Stimulated activated CD8-positive, alpha-beta memory T cell treated with anti-CD3 and anti-CD28 coated beads, Interleukin-7, amount 100 ng/mL, for 48 hours (primary cell): ENCODE data around the gene RACGAP1.
"Not testable (repeated sequence)": the region's sequence is repeated elsewhere in the genome, so short reads cannot be mapped to it uniquely, and the experiment has no call there.

Experiments used
- DNase-seq, 2 donors: peaks; one replicate each; pipeline ENCODE4 v3.0.0-alpha.2; 2020; ENCODE audit warnings: low read depth in 1 of 2; ENCODE audit errors: extremely low read depth in 1 of 2

RACGAP1 gene

DNA sequence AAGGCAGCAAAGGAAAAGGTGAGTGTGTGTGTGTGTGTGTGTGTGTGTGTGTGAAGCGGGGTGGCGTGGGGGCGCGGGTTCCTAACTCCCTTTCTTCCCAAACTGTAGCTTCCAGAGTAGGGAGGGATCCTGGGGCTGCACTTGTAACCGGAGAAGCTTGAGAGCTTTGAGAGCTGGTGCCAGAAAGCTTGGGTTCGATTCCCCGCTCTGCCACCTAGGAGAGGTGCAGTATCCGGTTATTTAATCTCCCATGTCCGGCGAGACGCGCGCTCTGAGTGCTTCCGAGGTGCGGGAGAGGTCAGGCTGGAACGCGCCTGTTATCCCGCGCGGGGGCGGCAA is 7.2 kb upstream of the RACGAP1 start:
- no peak for DNase-seq

DNA sequence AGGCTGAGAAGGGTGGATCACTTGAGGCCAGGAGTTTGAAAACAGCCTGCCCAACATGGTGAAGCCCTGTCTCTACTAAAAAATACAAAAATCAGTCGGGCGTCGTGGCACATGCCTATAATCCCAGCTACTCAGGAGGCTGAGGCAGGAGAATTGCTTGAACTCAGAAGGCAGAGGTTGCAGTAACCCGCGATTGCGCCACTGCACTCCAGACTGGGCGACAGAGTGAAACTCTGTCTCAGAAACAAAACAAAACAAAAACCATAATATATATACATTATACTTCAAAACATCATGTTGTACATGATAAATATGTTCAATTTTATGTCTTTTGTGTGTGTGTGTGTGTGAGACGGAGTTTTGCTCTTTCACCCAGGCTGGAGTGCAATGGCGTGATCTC is 5.2 kb upstream of the RACGAP1 start:
- not testable (repeated sequence) for DNase-seq

DNA sequence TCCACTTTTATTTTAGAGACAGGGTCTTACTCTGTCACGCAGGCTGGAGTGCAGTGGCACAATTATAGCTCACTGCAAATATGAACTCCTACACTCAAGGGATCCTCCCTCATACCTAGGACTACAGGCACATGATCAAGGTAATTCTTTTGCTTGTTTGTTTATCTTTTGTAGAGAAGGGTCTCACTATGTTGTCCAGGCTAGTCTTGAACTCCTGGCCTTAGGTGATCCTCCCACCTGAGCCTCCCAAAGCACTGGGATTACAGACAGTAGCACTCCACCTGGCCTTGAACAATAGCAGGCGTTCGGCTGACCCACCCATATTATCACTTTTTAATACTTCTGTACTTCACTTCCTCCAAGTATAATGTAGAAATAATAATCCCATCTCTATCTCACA is 1.4 kb upstream of the RACGAP1 start:
- DNase-seq = no peak

DNA sequence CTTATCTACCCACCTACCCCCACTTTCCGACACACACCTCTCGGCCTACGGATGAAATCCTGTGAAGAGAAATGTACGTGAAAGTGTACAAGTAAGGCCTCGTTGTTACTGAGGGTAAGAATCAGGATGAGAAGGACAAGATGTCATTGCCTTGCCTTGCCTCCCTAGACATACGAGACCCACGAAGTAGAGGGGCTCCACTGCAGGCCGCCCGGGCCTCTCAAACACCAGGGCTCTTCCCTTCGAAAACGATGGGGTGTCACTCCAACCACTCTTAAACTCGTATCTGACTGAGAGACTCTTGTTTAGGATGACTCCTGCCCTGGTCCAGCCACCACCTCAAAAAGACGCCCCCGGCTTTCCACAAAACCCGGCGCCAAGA is 498 bp downstream of the RACGAP1 start:
- no peak for DNase-seq

DNA sequence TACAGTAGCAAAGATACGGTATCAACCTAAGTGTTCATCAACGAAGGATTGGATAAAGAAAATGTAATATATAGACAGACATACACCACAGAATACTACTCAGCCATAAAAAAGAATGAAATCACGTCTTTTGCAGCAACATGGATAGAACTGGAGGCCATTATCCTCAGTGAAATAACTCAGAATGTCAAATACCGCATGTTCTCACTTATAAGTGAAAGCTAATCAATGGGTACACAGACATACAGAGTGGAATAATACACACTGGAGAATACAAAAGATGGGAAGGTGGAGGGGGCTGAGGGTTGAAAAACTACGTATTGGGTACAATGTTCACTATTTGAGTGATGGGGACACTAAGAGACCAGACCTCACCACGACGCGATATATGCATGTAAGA is 1.1 kb downstream of the RACGAP1 start:
- DNase-seq = no peak

DNA sequence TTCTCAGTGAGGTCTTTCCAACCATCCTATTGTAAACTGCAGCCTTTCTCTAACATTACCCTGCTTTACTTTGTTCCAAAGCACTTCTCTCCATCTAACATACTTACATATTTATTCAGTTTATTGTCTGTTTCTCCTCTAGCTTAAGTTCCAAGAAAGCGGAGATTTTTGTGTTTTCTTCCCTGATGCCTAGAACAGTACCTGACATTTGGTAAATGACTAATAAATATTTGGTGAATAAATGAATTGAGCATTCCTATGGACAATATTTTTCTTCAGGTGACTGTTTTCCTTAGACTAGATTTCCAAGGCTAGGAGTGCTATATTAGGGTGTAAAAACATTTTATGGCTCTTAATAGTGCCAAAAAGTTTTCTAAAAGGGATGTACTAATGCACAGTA is 2.4 kb downstream of the RACGAP1 start:
- no peak for DNase-seq

GRCh38 chr12:50021031-50021430 is 4.3 kb downstream of the RACGAP1 start:
- no peak for DNase-seq

GRCh38 chr12:50019524-50019923 is 5.8 kb downstream of the RACGAP1 start:
- DNase-seq = no peak

DNA sequence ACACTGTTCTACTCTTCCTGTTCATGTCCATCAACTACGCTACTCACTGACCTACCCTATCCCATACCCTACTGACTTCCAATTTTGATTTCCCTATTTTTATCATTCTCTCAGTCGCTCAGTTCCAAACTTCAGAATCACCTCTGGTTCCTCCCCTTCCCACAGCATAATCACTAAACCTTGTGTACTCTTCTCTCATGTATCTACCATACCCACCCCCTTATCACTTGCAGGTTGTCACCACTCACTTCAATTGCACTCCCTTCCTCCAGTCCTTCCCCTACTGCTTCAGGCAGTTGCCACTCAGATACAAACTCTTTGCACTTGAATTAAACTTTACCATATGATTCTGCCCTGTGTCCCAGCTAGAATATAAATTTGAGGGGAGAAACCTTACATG is 6.3 kb downstream of the RACGAP1 start:
- no peak for DNase-seq

- DNase-seq = no peak
These were observed 7.1 kb downstream of the RACGAP1 start for GRCh38 chr12:50018154-50018553.

DNA sequence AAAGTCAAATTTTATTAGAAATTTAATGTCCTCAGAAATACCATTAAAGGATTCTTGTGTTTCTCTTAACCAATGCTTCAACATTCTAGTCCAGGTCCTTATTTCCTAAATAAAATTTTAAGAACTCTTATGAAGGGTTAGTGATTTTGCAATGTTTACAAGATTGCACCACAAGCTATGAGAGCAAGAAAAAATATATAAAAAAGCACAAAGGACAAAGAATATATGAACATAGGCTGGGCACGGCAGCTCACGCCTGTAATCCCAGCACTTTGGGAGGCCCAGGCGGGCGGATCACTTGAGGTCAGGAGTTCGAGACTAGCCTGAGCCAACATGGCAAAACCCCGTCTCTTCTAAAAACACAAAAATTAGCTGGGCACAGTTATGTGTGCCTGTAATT is 7.7 kb downstream of the RACGAP1 start:
- DNase-seq = no peak

GRCh38 chr12:50016501-50017475 is 8.5 kb downstream of the RACGAP1 start:
- no peak for DNase-seq

- DNase-seq = no peak
These were observed 11.0 kb downstream of the RACGAP1 start for GRCh38 chr12:50014342-50014741.

DNA sequence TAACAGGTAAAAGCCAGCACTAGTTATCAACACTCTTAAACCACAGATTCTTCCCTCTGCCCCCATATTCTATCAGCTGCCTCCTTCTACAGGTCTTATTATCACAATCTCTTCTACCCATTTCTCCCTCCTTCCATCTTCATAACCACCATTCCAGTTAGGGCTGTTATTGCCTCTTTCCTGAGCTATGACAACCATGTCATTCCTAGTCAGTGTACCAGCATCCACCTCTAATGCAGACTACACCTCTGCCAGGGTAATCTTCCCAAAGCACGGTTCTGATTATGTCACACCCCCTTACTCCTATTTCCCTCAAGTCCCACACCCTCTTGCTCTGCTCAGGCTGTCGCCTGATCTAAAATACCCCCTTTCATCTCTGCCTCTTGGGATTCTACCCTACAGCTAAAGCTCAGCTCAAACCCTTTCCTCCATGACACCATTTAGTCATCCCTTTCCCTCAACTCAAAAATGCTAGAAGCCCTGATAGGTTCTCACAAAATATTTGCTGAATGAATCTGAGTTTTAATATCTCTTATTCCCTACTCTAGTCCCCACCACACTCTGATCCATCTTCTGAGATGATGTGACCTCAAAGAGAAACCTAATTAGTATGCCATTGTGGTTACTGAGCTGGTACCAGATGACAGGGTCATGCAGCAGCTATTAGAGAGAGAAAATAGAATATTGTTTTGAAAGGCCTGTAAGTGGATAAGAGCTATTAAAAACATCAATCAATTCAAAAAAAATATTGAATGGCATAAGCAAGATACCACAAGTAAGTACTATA is 11.7 kb downstream of the RACGAP1 start:
- DNase-seq = no peak

GRCh38 chr12:50006754-50007442 is 18.4 kb downstream of the RACGAP1 start:
- DNase-seq = no peak

GRCh38 chr12:50006280-50006679 is 19.0 kb downstream of the RACGAP1 start:
- no peak for DNase-seq

DNA sequence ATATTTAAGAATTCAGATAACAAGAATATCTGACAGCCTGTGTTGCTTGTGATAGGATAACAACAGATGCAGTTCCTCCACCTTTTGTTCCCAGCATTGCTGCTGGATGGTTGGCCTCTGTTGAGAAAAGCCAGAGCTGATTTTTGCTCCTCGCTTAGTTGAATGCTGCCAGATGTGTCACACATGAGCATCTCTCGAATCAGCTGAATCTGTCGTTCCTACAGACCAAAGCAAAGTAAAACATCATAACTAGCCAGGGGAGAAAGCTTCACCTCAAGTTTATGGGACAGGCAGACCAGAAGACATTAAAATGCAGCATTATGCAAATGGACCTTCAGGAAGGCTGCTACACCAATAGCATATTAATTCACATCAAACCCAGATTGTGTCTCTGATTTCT is 20.1 kb downstream of the RACGAP1 start:
- DNase-seq = no peak

DNA sequence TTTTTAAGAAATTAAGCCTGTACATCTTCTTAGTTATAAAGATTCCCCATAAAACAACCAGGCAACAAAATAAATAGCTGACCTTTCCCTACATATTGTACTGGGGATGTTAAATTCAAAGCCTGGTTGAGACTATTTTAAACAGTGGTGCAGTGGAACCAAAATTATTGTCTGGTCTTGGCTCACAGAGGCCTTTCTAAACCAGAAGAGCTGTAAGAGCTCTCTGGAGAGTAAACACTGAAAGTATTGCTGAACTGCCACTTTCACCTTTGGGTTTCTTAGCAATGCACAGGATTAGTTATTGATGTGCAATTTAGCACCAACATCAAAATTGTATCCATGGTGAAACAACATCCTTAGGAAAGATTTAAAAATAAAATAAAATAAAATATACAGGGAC is 20.6 kb downstream of the RACGAP1 start:
- no peak for DNase-seq

DNA sequence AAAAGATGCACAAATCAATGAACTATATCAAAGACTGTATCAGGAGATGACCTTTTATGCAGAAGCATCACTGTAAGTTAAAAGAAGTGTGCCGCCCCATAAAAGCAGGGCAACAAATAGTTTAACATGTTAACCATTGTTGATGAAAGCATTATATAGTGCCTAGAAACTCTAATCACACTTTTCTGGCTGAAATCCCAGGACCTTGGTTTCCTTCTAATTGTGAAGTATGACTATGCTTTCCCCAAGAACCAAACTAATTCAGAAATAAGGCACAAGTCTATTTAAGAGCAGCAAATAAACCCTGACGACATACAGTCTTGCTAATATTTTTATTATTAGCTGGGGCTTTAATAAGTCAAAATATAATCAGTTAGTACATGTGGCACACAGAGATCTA is 21.7 kb downstream of the RACGAP1 start:
- DNase-seq = no peak

- DNase-seq = no peak
These were observed 26.8 kb downstream of the RACGAP1 start for GRCh38 chr12:49998453-49998852.

DNA sequence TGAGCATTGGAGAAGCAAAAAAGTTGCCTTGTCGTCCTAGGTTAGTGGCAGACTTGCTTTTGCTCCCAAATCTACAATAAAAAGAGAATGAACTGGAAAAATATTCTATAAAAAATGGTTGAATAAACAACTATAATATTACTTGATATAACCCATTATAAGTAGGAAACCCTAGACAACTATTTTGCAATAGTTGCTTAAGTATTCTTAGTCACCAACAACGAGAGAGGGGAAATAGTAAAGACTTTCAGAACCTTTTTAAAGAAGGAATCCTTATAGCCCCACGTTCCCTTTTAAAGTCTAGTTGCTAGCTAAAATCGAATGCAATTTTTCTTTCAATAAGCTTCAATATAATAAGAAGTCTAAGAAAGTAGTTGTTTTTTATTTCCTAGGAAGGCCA is 35.0 kb downstream of the RACGAP1 start:
- DNase-seq = no peak

GRCh38 chr12:49989400-49989799 is 35.9 kb downstream of the RACGAP1 start:
- not testable (repeated sequence) for DNase-seq
